Amygdala (tissue), 56 donors: ENCODE data around the gene SSC5D.

ENCODE experiments used
- DNase-seq, 56 donors: peaks; one replicate each; lab custom pipeline; 2025; lab: John Stamatoyannopoulos, UW

Gene SSC5D

GRCh38 chr19:55453511-55454260 is 34.5 kb upstream of the SSC5D start:
- DNase-seq = no peak

GRCh38 chr19:55454787-55455243 is 33.4 kb upstream of the SSC5D start:
- peak in 36 of 56 donors; percentile 11 to 75 (median 39) for DNase-seq

- no peak for DNase-seq
Observed at GRCh38 chr19:55455576-55456235, 32.5 kb upstream of the SSC5D start.

- no peak for DNase-seq
Observed at GRCh38 chr19:55456347-55456746, 31.9 kb upstream of the SSC5D start.

GRCh38 chr19:55457683-55458457 is 30.4 kb upstream of the SSC5D start:
- DNase-seq = no peak

- no peak for DNase-seq
Observed at GRCh38 chr19:55459551-55459949, 28.7 kb upstream of the SSC5D start.

GRCh38 chr19:55459950-55460657 is 28.1 kb upstream of the SSC5D start:
- peak in 2 of 56 donors; percentile 17 to 38 for DNase-seq

GRCh38 chr19:55460670-55461258 is 27.5 kb upstream of the SSC5D start:
- peak in 34 of 56 donors; percentile 12 to 66 (median 41) for DNase-seq

GRCh38 chr19:55461259-55461973 is 26.8 kb upstream of the SSC5D start, which contains the start of gene ISOC2:
Gene ISOC2 (minus strand): TSS chr19:55461642. CDS start chr19:55456486, 5,156 bp downstream.
- DNase-seq = peak; percentile 75 to 100 (median 99)

- no peak for DNase-seq
Observed at GRCh38 chr19:55461974-55462626, 26.1 kb upstream of the SSC5D start.

- DNase-seq = no peak
Observed at GRCh38 chr19:55462722-55463121, 25.5 kb upstream of the SSC5D start.

GRCh38 chr19:55463583-55464031 is 24.6 kb upstream of the SSC5D start:
- no peak for DNase-seq

- DNase-seq = no peak
Observed at GRCh38 chr19:55464039-55464661, 24.1 kb upstream of the SSC5D start.

GRCh38 chr19:55464662-55465054 is 23.6 kb upstream of the SSC5D start, which contains the start of gene C19orf85:
Gene C19orf85 (minus strand): TSS chr19:55464751. CDS start chr19:55464554, 197 bp downstream.
- no peak for DNase-seq

- DNase-seq = no peak
Observed at GRCh38 chr19:55465460-55466240, 22.6 kb upstream of the SSC5D start.

- DNase-seq = no peak
Observed at GRCh38 chr19:55466241-55466614, 22.0 kb upstream of the SSC5D start.
